ENCODE results near the gene CUEDC1.

GRCh38 chr17:57871863-57872262 lies 83.3 kb downstream of the CUEDC1 start:
- no peak for TF ChIP-seq EZH2 (IDR thresholded peaks at IDR 0.05; ENCODE audit: borderline replicate concordance, low read depth, low read length, severe bottlenecking)
- TF ChIP-seq CTCF (IDR thresholded peaks at IDR 0.05; ENCODE audit: borderline replicate concordance, extremely low read depth, low read length, poor library complexity, severe bottlenecking) = no peak

All from DND-41 (cell line).